HCT116 (cell line): ENCODE results near the gene PDGFD. TPM values are rescaled to one million over a fixed set of nuclear protein-coding genes. Genes with fewer than 3 reads are reported as not detected.

Experiments
- ATAC-seq: fragments of 200-7000 bp; cut with Tn5 transposase; 2 replicates; pipeline ENCODE4 v1.9.1; 2020; ENCODE audit warnings: mild to moderate bottlenecking, moderate library complexity
- BruUV-seq: library from RNA; stranded (reverse); fragments of 400-500 nt; replicated peaks from 2 replicates; lab custom pipeline; 2021; lab: Mats Ljungman, UMichigan
- CTCF ChIA-PET: fragments of 300-600 bp; sonication (Branson Sonifier 250); formaldehyde crosslinking; loops from one replicate; lab custom pipeline; 2021; ENCODE audit warnings: antibody characterized with exemption; lab: Charles Lee
- POLR2A ChIA-PET: fragments of 300-600, 350-600 bp; sonication (Branson Sonifier 250); formaldehyde crosslinking; loops from one replicate; lab custom pipeline; 2021; ENCODE audit warnings: antibody characterized with exemption; lab: Charles Lee
- RAD21 ChIA-PET, 2 experiments: fragments of 300-600 bp; sonication (Branson Sonifier 250); formaldehyde crosslinking; loops; one replicate each; lab custom pipeline; 2023; ENCODE audit warnings: low total read pairs in 2 of 2; ENCODE audit not compliant: uncharacterized antibody in 2 of 2, unreplicated experiment in 2 of 2, low non-redundant PET in 1 of 2; lab: Charles Lee
- DNase-seq: peaks from one replicate; pipeline ENCODE4 v3.0.0-alpha.2; 2010; ENCODE audit warnings: low read depth, low spot score
- H2AFZ ChIP-seq: fragments of 200-600 bp; shearing (Covaris generic), sonication (generic); 2 replicates; pipeline ENCODE4 v1.6.1; 2017; ENCODE audit warnings: low read depth, mixed run types, mixed read lengths, antibody characterized with exemption, low read length; ENCODE audit not compliant: poor library complexity, severe bottlenecking
- H3K27ac ChIP-seq: 2 replicates; pipeline ENCODE4 v1.5.1; 2012; ENCODE audit warnings: low read depth, low read length
- H3K27me3 ChIP-seq: fragments of 200-600 bp; sonication (generic); 2 replicates; pipeline ENCODE4 v1.6.1; 2016; ENCODE audit warnings: mixed run types, low read length, mixed read lengths; ENCODE audit not compliant: insufficient read depth
- H3K36me3 ChIP-seq, 2 experiments: fragments of 200-500 bp in 1 of 2; fragments of 200-600 bp in 1 of 2; sonication (Bioruptor generic) in 1 of 2; sonication (generic) in 1 of 2; 2 replicates each; pipeline versions ENCODE4 v1.5.1 to v1.6.1; 2014 to 2016; ENCODE audit warnings: low read length in 2 of 2, inconsistent platforms in 1 of 2, mixed read lengths in 1 of 2, mixed run types in 1 of 2; ENCODE audit not compliant: insufficient read depth in 2 of 2, control insufficient read depth in 1 of 2
- H3K4me1 ChIP-seq, 2 experiments: fragments of 200-600 bp in 1 of 2; sonication (generic) in 1 of 2; 2 replicates each; pipeline versions ENCODE4 v1.5.1 to v1.6.1; 2012 to 2017; ENCODE audit warnings: low read length in 2 of 2, inconsistent platforms in 1 of 2, mild to moderate bottlenecking in 1 of 2, mixed read lengths in 1 of 2, mixed run types in 1 of 2, moderate library complexity in 1 of 2; ENCODE audit not compliant: insufficient read depth in 2 of 2, control insufficient read depth in 1 of 2
- H3K4me2 ChIP-seq: fragments of 200-600 bp; sonication (generic); 2 replicates; pipeline ENCODE4 v1.6.1; 2017; ENCODE audit warnings: mixed run types, low read length, mixed read lengths
- H3K4me3 ChIP-seq, 2 experiments: fragments of 200-600 bp in 1 of 2; sonication (generic) in 1 of 2; replicated peaks in 1 of 2; 2 replicates each; pipeline ENCODE4 v1.5.1; 2011 to 2016; ENCODE audit warnings: low read length in 2 of 2, control low read depth in 1 of 2, low read depth in 1 of 2, mild to moderate bottlenecking in 1 of 2, mixed read lengths in 1 of 2, mixed run types in 1 of 2
- H3K79me2 ChIP-seq: fragments of 200-600 bp; sonication (generic); 2 replicates; pipeline ENCODE4 v1.6.1; 2017; ENCODE audit warnings: mild to moderate bottlenecking, mixed run types, low read length, moderate library complexity, mixed read lengths; ENCODE audit not compliant: insufficient read depth
- H3K9ac ChIP-seq: fragments of 200-600 bp; sonication (generic); 2 replicates; pipeline ENCODE4 v1.6.1; 2016; ENCODE audit warnings: low read length, mixed read lengths
- H3K9me2 ChIP-seq: fragments of 200-600 bp; sonication (generic), shearing (Covaris generic); 2 replicates; pipeline ENCODE4 v1.6.1; 2017; ENCODE audit warnings: mixed run types, mild to moderate bottlenecking, moderate library complexity; ENCODE audit not compliant: insufficient read depth
- H3K9me3 ChIP-seq, 2 experiments: fragments of 200-500 bp in 1 of 2; fragments of 200-600 bp in 1 of 2; sonication (Bioruptor generic) in 1 of 2; sonication (generic) in 1 of 2; 2 replicates each; pipeline ENCODE4 v1.6.1; 2014 to 2017; ENCODE audit warnings: low read length in 2 of 2, mixed read lengths in 2 of 2, inconsistent platforms in 1 of 2, low read depth in 1 of 2, mild to moderate bottlenecking in 1 of 2, mixed run types in 1 of 2, moderate library complexity in 1 of 2; ENCODE audit not compliant: control insufficient read depth in 1 of 2, insufficient read depth in 1 of 2
- H4K20me1 ChIP-seq: fragments of 200-600 bp; sonication (generic), shearing (Covaris generic); 2 replicates; pipeline ENCODE4 v1.6.1; 2017; ENCODE audit warnings: mixed run types, mild to moderate bottlenecking, moderate library complexity; ENCODE audit not compliant: insufficient read depth
- ATF3 ChIP-seq: IDR thresholded peaks from 2 replicates; pipeline ENCODE4 v1.6.1; 2012
- CBX3 ChIP-seq: IDR thresholded peaks from 2 replicates; pipeline ENCODE4 v1.6.1; 2012; ENCODE audit warnings: low read depth
- CEBPB ChIP-seq: IDR thresholded peaks from 2 replicates; pipeline ENCODE4 v1.6.1; 2012; ENCODE audit warnings: low read depth
- CTCF ChIP-seq, 3 experiments: fragments of 200-600 bp in 1 of 3; sonication (generic) in 1 of 3; IDR thresholded peaks in 2 of 3; conservative IDR thresholded peaks in 1 of 3; 2 replicates each; pipeline ENCODE4 v1.5.1; 2012 to 2017; ENCODE audit warnings: low read depth in 2 of 3, low read length in 2 of 3, antibody characterized with exemption in 1 of 3, borderline replicate concordance in 1 of 3, control low read depth in 1 of 3, mild to moderate bottlenecking in 1 of 3, mixed read lengths in 1 of 3, mixed run types in 1 of 3, moderate library complexity in 1 of 3; ENCODE audit not compliant: insufficient read depth in 1 of 3
- ELF1 ChIP-seq: IDR thresholded peaks from 2 replicates; pipeline ENCODE4 v1.6.1; 2012; ENCODE audit warnings: low read depth, borderline replicate concordance
- EZH2 ChIP-seq: fragments of 200-600 bp; sonication (generic); IDR thresholded peaks from 2 replicates; pipeline ENCODE4 v1.6.1; 2017; ENCODE audit warnings: antibody characterized with exemption, mixed run types
- RAD21 ChIP-seq: IDR thresholded peaks from 2 replicates; pipeline ENCODE4 v1.6.1; 2012; ENCODE audit warnings: low read depth, mild to moderate bottlenecking
- SIN3A ChIP-seq: IDR thresholded peaks from 2 replicates; pipeline ENCODE4 v1.6.1; 2012; ENCODE audit warnings: low read depth
- SP1 ChIP-seq: IDR thresholded peaks from 2 replicates; pipeline ENCODE4 v1.6.1; 2012; ENCODE audit warnings: low read depth
- SRF ChIP-seq: IDR thresholded peaks from 2 replicates; pipeline ENCODE4 v1.6.1; 2012; ENCODE audit warnings: low read depth
- TCF7L2 ChIP-seq: IDR thresholded peaks from 2 replicates; pipeline ENCODE4 v1.7.0; 2011; ENCODE audit warnings: borderline replicate concordance, inconsistent platforms; ENCODE audit not compliant: insufficient read depth, insufficient read length; ENCODE audit errors: extremely low read depth
- ZBTB33 ChIP-seq: IDR thresholded peaks from 2 replicates; pipeline ENCODE4 v1.6.1; 2011; ENCODE audit warnings: mild to moderate bottlenecking, low read length, moderate library complexity; ENCODE audit not compliant: insufficient replicate concordance; ENCODE audit errors: extremely low read depth
- intact Hi-C: fragments of 100-400 bp; cut with micrococcal nuclease; formaldehyde crosslinking; loops from 2 replicates; pipeline ENCODE4 v1.10.0; 2022
- total RNA-seq: library from RNA; stranded (reverse); gene quantifications from one replicate; pipeline ENCODE4 v1.2.1, GENCODE V29; 2021; ENCODE audit not compliant: unreplicated experiment
- TF ChIP-seq, protein P1 (sequence below): IDR thresholded peaks from 2 replicates; pipeline ENCODE4 v1.6.1; 2012; ENCODE audit warnings: low read depth

Gene PDGFD
- total RNA-seq, 1 experiment from 2014 or later, result 0.34 TPM

DNA sequence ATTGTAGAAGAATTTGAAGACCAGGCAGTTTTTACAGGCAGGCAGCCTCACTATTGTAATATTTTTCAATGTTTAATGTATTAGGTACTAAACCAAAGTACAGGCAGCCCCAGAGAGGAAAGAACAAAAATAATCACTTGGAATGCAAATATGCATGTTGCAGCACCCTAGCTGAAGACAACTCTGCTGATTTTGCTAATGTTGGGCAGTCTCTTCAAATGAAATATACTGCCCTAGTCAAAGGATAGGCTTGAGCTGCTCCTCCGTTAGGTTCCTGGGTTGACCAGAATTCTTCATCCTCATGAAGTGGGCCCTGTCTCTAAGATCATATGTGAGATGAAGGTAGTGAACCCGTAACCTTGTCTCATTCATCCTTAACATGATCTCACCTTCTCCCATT, 280.7 kb downstream of the PDGFD start (continued):
- TF ChIP-seq, protein P1, sequence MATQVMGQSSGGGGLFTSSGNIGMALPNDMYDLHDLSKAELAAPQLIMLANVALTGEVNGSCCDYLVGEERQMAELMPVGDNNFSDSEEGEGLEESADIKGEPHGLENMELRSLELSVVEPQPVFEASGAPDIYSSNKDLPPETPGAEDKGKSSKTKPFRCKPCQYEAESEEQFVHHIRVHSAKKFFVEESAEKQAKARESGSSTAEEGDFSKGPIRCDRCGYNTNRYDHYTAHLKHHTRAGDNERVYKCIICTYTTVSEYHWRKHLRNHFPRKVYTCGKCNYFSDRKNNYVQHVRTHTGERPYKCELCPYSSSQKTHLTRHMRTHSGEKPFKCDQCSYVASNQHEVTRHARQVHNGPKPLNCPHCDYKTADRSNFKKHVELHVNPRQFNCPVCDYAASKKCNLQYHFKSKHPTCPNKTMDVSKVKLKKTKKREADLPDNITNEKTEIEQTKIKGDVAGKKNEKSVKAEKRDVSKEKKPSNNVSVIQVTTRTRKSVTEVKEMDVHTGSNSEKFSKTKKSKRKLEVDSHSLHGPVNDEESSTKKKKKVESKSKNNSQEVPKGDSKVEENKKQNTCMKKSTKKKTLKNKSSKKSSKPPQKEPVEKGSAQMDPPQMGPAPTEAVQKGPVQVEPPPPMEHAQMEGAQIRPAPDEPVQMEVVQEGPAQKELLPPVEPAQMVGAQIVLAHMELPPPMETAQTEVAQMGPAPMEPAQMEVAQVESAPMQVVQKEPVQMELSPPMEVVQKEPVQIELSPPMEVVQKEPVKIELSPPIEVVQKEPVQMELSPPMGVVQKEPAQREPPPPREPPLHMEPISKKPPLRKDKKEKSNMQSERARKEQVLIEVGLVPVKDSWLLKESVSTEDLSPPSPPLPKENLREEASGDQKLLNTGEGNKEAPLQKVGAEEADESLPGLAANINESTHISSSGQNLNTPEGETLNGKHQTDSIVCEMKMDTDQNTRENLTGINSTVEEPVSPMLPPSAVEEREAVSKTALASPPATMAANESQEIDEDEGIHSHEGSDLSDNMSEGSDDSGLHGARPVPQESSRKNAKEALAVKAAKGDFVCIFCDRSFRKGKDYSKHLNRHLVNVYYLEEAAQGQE, result no peak
- TF ChIP-seq SP1 (no peak), CEBPB (no peak), CBX3 (no peak)

DNA sequence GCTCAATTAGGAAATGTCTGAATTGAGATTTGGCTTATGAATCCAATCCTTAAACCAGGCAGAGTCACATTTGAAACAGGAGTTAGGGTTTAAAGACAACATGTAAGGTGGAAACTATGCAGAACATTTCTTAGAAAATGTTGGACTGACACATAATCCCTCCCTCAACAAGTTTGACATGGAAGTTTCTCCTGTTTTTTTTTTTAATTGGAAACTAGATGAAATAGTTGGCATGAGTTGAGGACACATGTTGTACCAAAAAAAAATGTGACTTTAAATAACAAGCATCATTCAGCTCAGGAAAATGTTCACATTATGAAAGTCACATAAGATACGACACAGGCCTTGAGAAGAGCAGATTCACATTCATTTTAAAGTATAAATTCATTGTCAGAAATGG, 282.4 kb downstream of the PDGFD start:
- ChIA-PET RAD21 (no interaction called here), POLR2A (no interaction called here), CTCF (no interaction called here)
- Histone ChIP-seq H3K27me3 (no peaks in the 10 kb centered on the region), H3K4me1 (no peaks in the 10 kb centered on the region), H3K4me3 (no peak overlapping the region), H3K36me3 (no peaks in the 10 kb centered on the region), H3K4me2 (no peak overlapping the region), H2AFZ (no peak overlapping the region), H3K9ac (no peak overlapping the region), H3K27ac (no peak overlapping the region), H3K79me2 (no peaks in the 10 kb centered on the region), H3K9me2 (no peaks in the 10 kb centered on the region; the same call in 1 of the 2 replicates), H4K20me1 (no peaks in the 10 kb centered on the region), H3K9me3 (no peaks in the 10 kb centered on the region)
- DNase-seq (no peak), ATAC-seq (no peak)
- no TSS peak for BruUV-seq
- intact Hi-C loops, result no loop called here
- TF ChIP-seq, protein P1, result no peak
- TF ChIP-seq CEBPB (no peak), ELF1 (no peak), EZH2 (no peak), ZBTB33 (no peak), CBX3 (no peak), SP1 (no peak), TCF7L2 (no peak), RAD21 (no peak), SRF (no peak), CTCF (IDR thresholded peaks at IDR 0.05 in 2 of 3, conservative IDR thresholded peaks at IDR 0.05 in 1 of 3; ENCODE audit: borderline replicate concordance in 1 of 3, insufficient read depth in 1 of 3, low read depth in 2 of 3, low read length in 2 of 3) (no peak), SIN3A (no peak), ATF3 (no peak)
